NCI-H446 treated with DMSO at 0.1 percent for 48 hours (cell line): ENCODE measurements around the gene ADGB.
"Not testable (repeated sequence)": the region's sequence is repeated elsewhere in the genome, so short reads cannot be mapped to it uniquely, and the experiment has no call there.

Source experiments
- DNase-seq: peaks from one replicate; lab custom pipeline; 2025; lab: John Stamatoyannopoulos, UW

Gene ADGB

GRCh38 chr6:146598772-146599405 lies at the start of gene ADGB:
Gene ADGB, plus strand, starts transcription at chr6:146598972. Its CDS starts 69 bp downstream, at chr6:146599041.
- no peak for DNase-seq

GRCh38 chr6:146550911-146551310 lies 47.9 kb upstream of the ADGB start:
- no peak for DNase-seq

GRCh38 chr6:146551545-146551944 lies 47.2 kb upstream of the ADGB start:
- DNase-seq, result no peak

GRCh38 chr6:146553377-146554135 lies 45.2 kb upstream of the ADGB start:
- DNase-seq, result no peak

- DNase-seq, result no peak
Measured at GRCh38 chr6:146560607-146561006, 38.2 kb upstream of the ADGB start.

- DNase-seq, result not testable (repeated sequence)
Measured at GRCh38 chr6:146566661-146567060, 32.1 kb upstream of the ADGB start.

GRCh38 chr6:146568619-146569018 lies 30.2 kb upstream of the ADGB start:
- DNase-seq, result not testable (repeated sequence)

GRCh38 chr6:146574211-146574610 lies 24.6 kb upstream of the ADGB start:
- DNase-seq, result no peak

- DNase-seq, result no peak
Measured at GRCh38 chr6:146578054-146578453, 20.7 kb upstream of the ADGB start.

- no peak for DNase-seq
Measured at GRCh38 chr6:146581968-146582367, 16.8 kb upstream of the ADGB start.

GRCh38 chr6:146582857-146583256 lies 15.9 kb upstream of the ADGB start:
- DNase-seq, result no peak

- no peak for DNase-seq
Measured at GRCh38 chr6:146583966-146584365, 14.8 kb upstream of the ADGB start.

- no peak for DNase-seq
Measured at GRCh38 chr6:146587459-146587858, 11.3 kb upstream of the ADGB start.

GRCh38 chr6:146590492-146590891 lies 8.3 kb upstream of the ADGB start:
- no peak for DNase-seq

GRCh38 chr6:146592451-146592850 lies 6.3 kb upstream of the ADGB start:
- no peak for DNase-seq

- DNase-seq, result no peak
Measured at GRCh38 chr6:146593986-146594385, 4.8 kb upstream of the ADGB start.

- no peak for DNase-seq
Measured at GRCh38 chr6:146594495-146594894, 4.3 kb upstream of the ADGB start.

- DNase-seq, result no peak
Measured at GRCh38 chr6:146595972-146596731, 2.6 kb upstream of the ADGB start.

- DNase-seq, result no peak
Measured at GRCh38 chr6:146601352-146601751, 2.6 kb downstream of the ADGB start.

GRCh38 chr6:146602526-146602925 lies 3.8 kb downstream of the ADGB start:
- DNase-seq, result no peak

GRCh38 chr6:146613947-146614346 lies 15.2 kb downstream of the ADGB start:
- no peak for DNase-seq

- no peak for DNase-seq
Measured at GRCh38 chr6:146620655-146621054, 21.9 kb downstream of the ADGB start.

- no peak for DNase-seq
Measured at GRCh38 chr6:146628350-146628749, 29.6 kb downstream of the ADGB start.
